GM12874 (cell line): ENCODE measurements around the gene XCL2.

Experiments used
- CTCF ChIP-seq: IDR thresholded peaks from 2 replicates; pipeline ENCODE4 v1.5.1; 2011; ENCODE audit warnings: low read depth, mild to moderate bottlenecking, control low read depth, low read length, moderate library complexity; ENCODE audit not compliant: insufficient read depth

Gene XCL2

GRCh38 chr1:168513656-168514404 lies 30.0 kb downstream of the XCL2 start:
- TF ChIP-seq CTCF: no peak

- no peak for TF ChIP-seq CTCF
These were observed 30.8 kb downstream of the XCL2 start for GRCh38 chr1:168512864-168513595.

GRCh38 chr1:168509875-168510791 lies 33.7 kb downstream of the XCL2 start:
- TF ChIP-seq CTCF: no peak

GRCh38 chr1:168509210-168509609 lies 34.6 kb downstream of the XCL2 start:
- TF ChIP-seq CTCF: no peak

GRCh38 chr1:168507828-168508227 lies 36.0 kb downstream of the XCL2 start:
- no peak for TF ChIP-seq CTCF

GRCh38 chr1:168507231-168507630 lies 36.6 kb downstream of the XCL2 start:
- TF ChIP-seq CTCF: no peak
